Astrocyte of the spinal cord (primary cell): ENCODE results near the gene TMC2.

Experiments used
- DNase-seq: peaks from one replicate; pipeline ENCODE4 v3.0.0; 2011; ENCODE audit warnings: low read depth, low spot score
- H3K4me3 ChIP-seq: 2 replicates; pipeline ENCODE4 v1.5.1; 2011; ENCODE audit warnings: low read depth, mild to moderate bottlenecking, low read length, moderate library complexity
- in situ Hi-C: cut with HindIII; loops from 2 replicates; pipeline ENCODE4 v1.10.0; 2017; ENCODE audit warnings: low sequenced_read_pairs
- TF ChIP-seq, protein P1 (sequence below): IDR thresholded peaks from 2 replicates; pipeline ENCODE4 v1.5.1; 2012; ENCODE audit warnings: low read depth, mild to moderate bottlenecking, low read length, inconsistent platforms

TMC2 gene

DNA sequence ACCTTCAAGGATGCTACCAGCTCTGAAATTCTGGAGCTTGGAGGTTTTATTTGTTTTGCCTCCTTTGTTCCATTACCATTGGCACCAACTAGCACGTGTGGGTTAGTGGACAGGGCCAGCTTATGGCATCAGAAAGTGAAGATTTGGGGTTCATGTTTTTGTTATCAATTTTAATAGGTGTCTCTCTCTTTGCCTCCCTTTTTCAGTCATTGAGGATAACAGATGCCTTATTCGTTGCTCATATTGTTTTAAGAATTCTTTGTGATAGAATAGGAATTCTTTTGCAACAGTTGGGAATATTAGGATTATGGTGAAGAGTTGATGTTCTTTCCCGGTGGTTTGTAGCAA lies 22.9 kb downstream of the TMC2 start:
- no peak for DNase-seq

GRCh38 chr20:2559651-2560050 lies 23.3 kb downstream of the TMC2 start:
- in situ Hi-C loops, result no loop called here

More for the DNA sequence above, 22.9 kb downstream of the TMC2 start:
- TF ChIP-seq, protein P1, sequence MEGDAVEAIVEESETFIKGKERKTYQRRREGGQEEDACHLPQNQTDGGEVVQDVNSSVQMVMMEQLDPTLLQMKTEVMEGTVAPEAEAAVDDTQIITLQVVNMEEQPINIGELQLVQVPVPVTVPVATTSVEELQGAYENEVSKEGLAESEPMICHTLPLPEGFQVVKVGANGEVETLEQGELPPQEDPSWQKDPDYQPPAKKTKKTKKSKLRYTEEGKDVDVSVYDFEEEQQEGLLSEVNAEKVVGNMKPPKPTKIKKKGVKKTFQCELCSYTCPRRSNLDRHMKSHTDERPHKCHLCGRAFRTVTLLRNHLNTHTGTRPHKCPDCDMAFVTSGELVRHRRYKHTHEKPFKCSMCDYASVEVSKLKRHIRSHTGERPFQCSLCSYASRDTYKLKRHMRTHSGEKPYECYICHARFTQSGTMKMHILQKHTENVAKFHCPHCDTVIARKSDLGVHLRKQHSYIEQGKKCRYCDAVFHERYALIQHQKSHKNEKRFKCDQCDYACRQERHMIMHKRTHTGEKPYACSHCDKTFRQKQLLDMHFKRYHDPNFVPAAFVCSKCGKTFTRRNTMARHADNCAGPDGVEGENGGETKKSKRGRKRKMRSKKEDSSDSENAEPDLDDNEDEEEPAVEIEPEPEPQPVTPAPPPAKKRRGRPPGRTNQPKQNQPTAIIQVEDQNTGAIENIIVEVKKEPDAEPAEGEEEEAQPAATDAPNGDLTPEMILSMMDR, result no peak
- H3K4me3 ChIP-seq, result no peak overlapping the region
- in situ Hi-C loops, result no loop called here

GRCh38 chr20:2563116-2563515 lies 26.7 kb downstream of the TMC2 start:
- in situ Hi-C loops, result no loop called here
- TF ChIP-seq, protein P1, result no peak
- no peak for DNase-seq
- no peak overlapping the region for H3K4me3 ChIP-seq

More at GRCh38 chr20:2559651-2560050, 23.3 kb downstream of the TMC2 start:
- DNase-seq, result no peak
- no peak overlapping the region for H3K4me3 ChIP-seq
- TF ChIP-seq, protein P1, result no peak

- DNase-seq, result no peak
- no peak overlapping the region for H3K4me3 ChIP-seq
- in situ Hi-C loops, result no loop called here
- TF ChIP-seq, protein P1, result no peak
Observed at GRCh38 chr20:2564406-2564805, 28.0 kb downstream of the TMC2 start.

DNA sequence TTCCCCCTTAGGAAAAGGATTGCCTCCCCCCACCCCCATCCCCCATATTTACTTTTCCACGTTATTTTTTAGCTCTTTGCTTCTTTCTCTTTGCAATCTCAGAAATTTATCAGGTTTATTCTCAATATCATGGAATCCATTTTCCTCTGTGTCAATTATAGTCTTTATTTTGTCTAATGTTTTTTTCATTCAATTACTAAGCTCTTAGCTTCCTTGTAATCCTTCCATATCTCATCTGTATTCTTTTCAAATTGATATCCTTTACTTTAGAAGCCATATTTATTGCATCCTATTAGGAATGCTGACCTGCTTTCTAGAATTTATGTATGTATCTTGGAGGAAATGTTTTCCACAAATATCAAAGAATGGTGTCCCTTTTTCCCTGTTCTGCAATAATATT lies 39.3 kb downstream of the TMC2 start:
- no peak overlapping the region for H3K4me3 ChIP-seq
- TF ChIP-seq, protein P1, result no peak
- DNase-seq, result no peak
- in situ Hi-C loops, result no loop called here

- H3K4me3 ChIP-seq, result no peak overlapping the region
- no peak for DNase-seq
- TF ChIP-seq, protein P1, result no peak
- in situ Hi-C loops, result no loop called here
Observed at GRCh38 chr20:2576317-2576727, 39.9 kb downstream of the TMC2 start.
